Small intestine (tissue), 7 donors: Measurements from ENCODE around the gene FNBP1. TPM values are rescaled to one million over a fixed set of nuclear protein-coding genes. Genes with fewer than 3 reads are reported as not detected.

Source experiments
- DNase-seq, 2 donors: peaks; one replicate each; pipeline versions ENCODE4 v3.0.0 to v3.0.0-alpha.2; 2013
- FAIRE-seq: peaks from 2 replicates; lab custom pipeline; 2012; peaks lifted over from hg19 to GRCh38; lab: Jason Lieb, UNC
- H3K27ac ChIP-seq, 3 donors: one replicate each; pipeline ENCODE4 v1.5.1; 2013; ENCODE audit warnings: low read length in 2 of 3, mild to moderate bottlenecking in 2 of 3, control low read depth in 1 of 3, inconsistent platforms in 1 of 3, low read depth in 1 of 3, moderate library complexity in 1 of 3
- H3K27me3 ChIP-seq, 3 donors: one replicate each; pipeline ENCODE4 v1.6.1; 2013; ENCODE audit warnings: low read length in 3 of 3, inconsistent platforms in 1 of 3; ENCODE audit not compliant: control insufficient read depth in 3 of 3, insufficient read depth in 3 of 3
- H3K36me3 ChIP-seq, 3 donors: one replicate each; pipeline ENCODE4 v1.6.1; 2013; ENCODE audit warnings: low read length in 3 of 3, inconsistent platforms in 1 of 3, low read depth in 1 of 3, mild to moderate bottlenecking in 1 of 3, moderate library complexity in 1 of 3; ENCODE audit not compliant: control insufficient read depth in 3 of 3, insufficient read depth in 2 of 3
- H3K4me1 ChIP-seq, 3 donors: one replicate each; pipeline ENCODE4 v1.6.1; 2013; ENCODE audit warnings: low read length in 2 of 3, inconsistent platforms in 1 of 3, low read depth in 1 of 3, mild to moderate bottlenecking in 1 of 3, moderate library complexity in 1 of 3; ENCODE audit not compliant: control insufficient read depth in 3 of 3, insufficient read depth in 2 of 3
- H3K4me3 ChIP-seq, 3 donors: one replicate each; pipeline ENCODE4 v1.5.1; 2013; ENCODE audit warnings: low read length in 3 of 3, control low read depth in 1 of 3, inconsistent platforms in 1 of 3, low read depth in 1 of 3, mild to moderate bottlenecking in 1 of 3, moderate library complexity in 1 of 3
- H3K9me3 ChIP-seq, 2 donors: one replicate each; pipeline ENCODE4 v1.6.1; 2013; ENCODE audit warnings: low read depth in 1 of 2, low read length in 1 of 2; ENCODE audit not compliant: control insufficient read depth in 2 of 2, insufficient read depth in 1 of 2
- WGBS, 3 donors: extraction: QIAGEN DNeasy Blood & Tissue Kit; methylation state at CpG; one replicate each; pipeline ENCODE4 v1.1.7; 2013; 5-methylcytosine and 5-hydroxymethylcytosine counted together
- polyA plus RNA-seq, 4 donors: library from polyadenylated mRNA; stranded (reverse) in 3 of 4; unstranded in 1 of 4; fragments of 200-250 nt in 3 of 4; fragments of 120-200 nt in 1 of 4; gene quantifications; one replicate each; pipeline versions ENCODE4 v1.2.1 to v1.2.3, GENCODE V29; 2013
- donor health status: healthy with polysubstance abuse.
- donor health status: control.
- donor health status: control.
- donor health status: Bipolar disorder and iron deficiency.
- donor health status: healthy.

The FNBP1 gene
- polyA plus RNA-seq, 4 donors: 1.3 to 16.5 (median 9.0) TPM

- WGBS, 3 donors: 79 to 82% (median 82%) methylated on average over 17 of the region's 17 CpGs
- FAIRE-seq: no peak
- Histone ChIP-seq H3K27me3 (no peaks in the 10 kb centered on the region), H3K4me1 (no peaks in the 10 kb centered on the region), H3K9me3 (no peaks in the 10 kb centered on the region), H3K4me3 (no peak overlapping the region), H3K36me3 (peaks cover 0 to 67% (median 3%) of the 10 kb centered on the region in 3 donors), H3K27ac (peak overlapping the region in 1 of 3 donors; percentile 22)
- no peak for DNase-seq
These were observed 175.6 kb downstream of the FNBP1 start for GRCh38 chr9:129867136-129868022.

GRCh38 chr9:129866394-129867135 is 176.4 kb downstream of the FNBP1 start:
- FAIRE-seq: no peak
- Histone ChIP-seq H3K27ac (peak overlapping the region in 1 of 3 donors; percentile 22), H3K9me3 (no peaks in the 10 kb centered on the region), H3K36me3 (peaks cover 2 to 69% (median 3%) of the 10 kb centered on the region in 3 donors), H3K4me1 (no peaks in the 10 kb centered on the region), H3K27me3 (no peaks in the 10 kb centered on the region), H3K4me3 (no peak overlapping the region)
- WGBS, 3 donors: 79 to 81% (median 79%) methylated on average over 17 of the region's 17 CpGs
- no peak for DNase-seq

- DNase-seq: no peak
- Histone ChIP-seq H3K27me3 (no peaks in the 10 kb centered on the region), H3K36me3 (peaks cover 4 to 77% (median 6%) of the 10 kb centered on the region in 3 donors), H3K4me1 (no peaks in the 10 kb centered on the region), H3K9me3 (no peaks in the 10 kb centered on the region), H3K4me3 (no peak overlapping the region), H3K27ac (no peak overlapping the region)
- WGBS, 3 donors: 67 to 83% (median 83%) methylated on average over 13 to 14 of the region's 14 CpGs
- no peak for FAIRE-seq
These were observed 177.2 kb downstream of the FNBP1 start for GRCh38 chr9:129865668-129866320.

DNA sequence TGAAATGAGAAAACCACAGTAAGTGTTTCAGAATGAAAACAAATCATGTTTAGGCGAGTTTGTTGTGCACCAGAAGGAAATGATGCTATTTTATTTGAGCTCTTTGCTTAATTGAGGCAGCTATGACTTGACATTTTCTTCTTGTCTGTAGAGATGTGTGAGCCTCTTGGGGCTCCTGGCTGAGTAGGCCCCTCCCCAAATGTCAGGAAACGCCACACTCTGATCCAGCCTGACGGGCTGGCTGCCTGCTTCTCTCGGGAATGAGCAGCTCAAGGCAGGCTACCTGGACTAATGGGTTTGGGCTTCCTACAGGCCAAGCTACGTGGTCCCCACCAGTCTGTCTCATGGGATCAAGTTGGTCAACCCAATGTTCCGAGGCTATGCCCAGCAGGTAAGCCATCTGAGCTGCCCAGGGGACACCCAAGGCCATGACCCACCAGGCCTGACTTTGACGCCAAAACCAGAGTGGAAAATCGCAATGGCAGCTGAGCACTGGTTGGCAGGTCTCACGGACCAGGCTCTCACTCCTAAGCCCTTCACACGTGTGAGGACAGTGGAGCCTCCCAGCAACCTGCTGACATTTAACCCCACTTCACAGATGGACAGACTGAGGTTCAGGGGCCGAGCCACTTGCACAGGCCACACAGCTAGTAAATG is 177.9 kb downstream of the FNBP1 start:
- Histone ChIP-seq H3K4me3 (no peak overlapping the region), H3K4me1 (no peaks in the 10 kb centered on the region), H3K36me3 (peaks cover 4 to 77% (median 9%) of the 10 kb centered on the region in 3 donors), H3K27ac (no peak overlapping the region), H3K27me3 (no peaks in the 10 kb centered on the region), H3K9me3 (no peaks in the 10 kb centered on the region)
- no peak for FAIRE-seq
- 58 to 75% (median 67%) methylated on average over 11 of the region's 11 CpGs for WGBS, 3 donors
- DNase-seq: no peak

GRCh38 chr9:129863059-129863690 is 179.8 kb downstream of the FNBP1 start:
- no peaks in the 10 kb centered on the region for H3K9me3 ChIP-seq
- WGBS, 3 donors: 54 to 83% (median 58%) methylated on average over 14 of the region's 14 CpGs
- DNase-seq (peak in 1 of 2 donors; percentile 60), FAIRE-seq (no peak)
- peak overlapping the region in 1 of 3 donors; percentile 11 for H3K27ac ChIP-seq
- H3K4me3 ChIP-seq: no peak overlapping the region
- no peaks in the 10 kb centered on the region for H3K4me1 ChIP-seq
- no peaks in the 10 kb centered on the region for H3K27me3 ChIP-seq
- H3K36me3 ChIP-seq: peaks cover 6 to 70% (median 9%) of the 10 kb centered on the region in 3 donors

DNA sequence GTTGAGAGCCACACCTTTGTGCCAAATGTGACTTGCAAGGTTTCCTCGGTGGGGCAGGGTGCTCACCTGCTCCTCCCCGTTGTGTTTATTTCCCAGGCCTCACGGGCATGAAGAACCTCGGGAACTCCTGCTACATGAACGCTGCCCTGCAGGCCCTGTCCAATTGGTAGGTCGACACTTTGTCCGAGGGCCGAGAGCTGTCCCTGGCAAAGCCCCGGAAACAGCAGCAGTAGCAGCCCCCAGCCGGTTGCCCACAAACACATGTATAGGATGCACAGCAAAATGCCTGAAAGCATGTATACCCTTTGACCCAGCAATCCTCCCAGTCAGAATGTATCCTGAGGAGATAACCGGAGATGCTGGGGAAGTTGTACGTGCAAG is 181.6 kb downstream of the FNBP1 start:
- peaks cover 11 to 71% (median 12%) of the 10 kb centered on the region in 3 donors for H3K36me3 ChIP-seq
- FAIRE-seq: no peak

GRCh38 chr9:129860653-129861446 is 182.1 kb downstream of the FNBP1 start:
- Histone ChIP-seq H3K9me3 (no peaks in the 10 kb centered on the region), H3K27me3 (no peaks in the 10 kb centered on the region), H3K4me3 (no peak overlapping the region), H3K36me3 (peaks cover 9 to 71% (median 12%) of the 10 kb centered on the region in 3 donors), H3K27ac (no peak overlapping the region), H3K4me1 (no peaks in the 10 kb centered on the region)
- FAIRE-seq (no peak), DNase-seq (no peak)
- WGBS, 3 donors: 67 to 81% (median 72%) methylated on average over 11 of the region's 11 CpGs

More for the DNA sequence above, 181.6 kb downstream of the FNBP1 start:
- Histone ChIP-seq H3K27me3 (no peaks in the 10 kb centered on the region), H3K9me3 (no peaks in the 10 kb centered on the region), H3K27ac (no peak overlapping the region), H3K4me3 (no peak overlapping the region), H3K4me1 (no peaks in the 10 kb centered on the region)
- WGBS, 3 donors: 83 to 87% (median 87%) methylated on average over 12 of the region's 12 CpGs
- DNase-seq: no peak
